SK-N-SH (cell line): ENCODE data around the gene SAYSD1. TPM values are rescaled to one million over a fixed set of nuclear protein-coding genes. Genes with fewer than 3 reads are reported as not detected.

Experiments used
- CTCF ChIA-PET: fragments of 300-600, 350-600 bp; formaldehyde crosslinking; extraction: SDS; loops from one replicate; lab custom pipeline; 2021; lab: Yijun Ruan, JAX
- POLR2A ChIA-PET: fragments of 350-600 bp; sonication (Branson Sonifier 250); formaldehyde crosslinking; extraction: SDS; loops from one replicate; lab custom pipeline; 2020; ENCODE audit warnings: antibody characterized with exemption, inconsistent platforms; lab: Yijun Ruan, JAX
- DNase-seq: peaks from one replicate; pipeline ENCODE4 v3.0.0; 2012
- H2AFZ ChIP-seq: fragments of 200-600 bp; sonication (generic); 2 replicates; pipeline ENCODE4 v1.8.1; 2016; ENCODE audit warnings: antibody characterized with exemption, mild to moderate bottlenecking, low read depth
- H3F3A ChIP-seq: fragments of 200-600 bp; sonication (generic); replicated peaks from 2 replicates; pipeline ENCODE3; 2016; ENCODE audit warnings: antibody characterized with exemption, mild to moderate bottlenecking; ENCODE audit not compliant: insufficient read depth
- H3K27ac ChIP-seq, 2 experiments: fragments of 200-500 bp in 1 of 2; fragments of 200-600 bp in 1 of 2; sonication (Bioruptor generic) in 1 of 2; sonication (generic), shearing (Covaris generic) in 1 of 2; 2 replicates each; pipeline versions ENCODE4 v1.5.1 to v1.6.1; 2014 to 2016; ENCODE audit warnings: low read depth in 2 of 2, inconsistent platforms in 1 of 2, low read length in 1 of 2, mild to moderate bottlenecking in 1 of 2, mixed read lengths in 1 of 2
- H3K27me3 ChIP-seq: fragments of 200-600 bp; sonication (generic), shearing (Covaris generic); 2 replicates; pipeline ENCODE4 v1.6.1; 2016; ENCODE audit warnings: mixed run types; ENCODE audit not compliant: insufficient read depth
- H3K36me3 ChIP-seq, 2 experiments: fragments of 200-500 bp in 1 of 2; fragments of 200-600 bp in 1 of 2; sonication (Bioruptor generic) in 1 of 2; sonication (generic) in 1 of 2; replicated peaks in 1 of 2; 2 replicates each; pipeline versions ENCODE3 to v1.5.1; 2014 to 2016; ENCODE audit warnings: low read length in 1 of 2, mild to moderate bottlenecking in 1 of 2; ENCODE audit not compliant: insufficient read depth in 2 of 2, control insufficient read depth in 1 of 2
- H3K4me1 ChIP-seq, 2 experiments: fragments of 200-500 bp in 1 of 2; fragments of 200-600 bp in 1 of 2; sonication (Bioruptor generic) in 1 of 2; sonication (generic), shearing (Covaris generic) in 1 of 2; 2 replicates each; pipeline versions ENCODE4 v1.5.1 to v1.6.1; 2014 to 2016; ENCODE audit warnings: low read depth in 1 of 2, low read length in 1 of 2, mixed run types in 1 of 2; ENCODE audit not compliant: insufficient read depth in 2 of 2, control insufficient read depth in 1 of 2
- H3K4me2 ChIP-seq: fragments of 200-600 bp; sonication (generic), shearing (Covaris generic); 2 replicates; pipeline ENCODE4 v1.6.1; 2017; ENCODE audit warnings: mixed run types
- H3K4me3 ChIP-seq, 2 experiments: fragments of 200-500 bp in 1 of 2; fragments of 200-600 bp in 1 of 2; sonication (Bioruptor generic) in 1 of 2; sonication (generic), shearing (Covaris generic) in 1 of 2; 2 replicates each; pipeline versions ENCODE4 v1.5.1 to v1.8.1; 2014 to 2016; ENCODE audit warnings: low read depth in 2 of 2, inconsistent platforms in 1 of 2, low read length in 1 of 2, mild to moderate bottlenecking in 1 of 2, mixed read lengths in 1 of 2, moderate library complexity in 1 of 2
- H3K79me2 ChIP-seq: fragments of 200-600 bp; sonication (generic); 2 replicates; pipeline ENCODE4 v1.8.1; 2017; ENCODE audit warnings: mild to moderate bottlenecking; ENCODE audit not compliant: insufficient read depth
- H3K9ac ChIP-seq: fragments of 200-600 bp; sonication (generic); 2 replicates; pipeline ENCODE4 v1.6.1; 2017; ENCODE audit warnings: mixed run types
- H3K9me2 ChIP-seq: fragments of 200-600 bp; sonication (generic); 2 replicates; pipeline ENCODE4 v1.6.1; 2017; ENCODE audit warnings: mixed run types
- H3K9me3 ChIP-seq: fragments of 200-600 bp; sonication (generic); 2 replicates; pipeline ENCODE4 v1.6.1; 2017; ENCODE audit warnings: mixed run types, mild to moderate bottlenecking, moderate library complexity
- H4K20me1 ChIP-seq: fragments of 200-600 bp; sonication (generic); 2 replicates; pipeline ENCODE4 v1.6.1; 2017; ENCODE audit warnings: mild to moderate bottlenecking, mixed run types; ENCODE audit not compliant: insufficient read depth
- CHD2 ChIP-seq: fragments of 150-350 bp; IDR thresholded peaks from 2 replicates; pipeline ENCODE4 v1.6.1; 2018; ENCODE audit warnings: low read length; ENCODE audit not compliant: partially characterized antibody
- EP300 ChIP-seq, 2 experiments: IDR thresholded peaks; 2 replicates each; pipeline versions ENCODE4 v1.4.0 to v1.6.1; 2012; ENCODE audit warnings: borderline replicate concordance in 1 of 2, low read depth in 1 of 2, low read length in 1 of 2
- EZH2phosphoT487 ChIP-seq: fragments of 200-600 bp; sonication (generic); IDR thresholded peaks from 2 replicates; pipeline ENCODE4 v1.6.1; 2017; ENCODE audit warnings: low read depth, mixed run types, mild to moderate bottlenecking, antibody characterized with exemption, moderate library complexity, borderline replicate concordance
- FOXJ3 ChIP-seq: sonication (generic); formaldehyde crosslinking; IDR thresholded peaks from 2 replicates; pipeline ENCODE4 v1.5.1; 2020; ENCODE audit warnings: mild to moderate bottlenecking, missing genetic modification reagents
- GATA2 ChIP-seq: sonication (generic); formaldehyde crosslinking; IDR thresholded peaks from 2 replicates; pipeline ENCODE4 v1.5.0; 2020; ENCODE audit warnings: mild to moderate bottlenecking, missing genetic modification reagents
- MAX ChIP-seq: IDR thresholded peaks from 2 replicates; pipeline ENCODE4 v1.4.0; 2012; ENCODE audit warnings: low read depth
- NFIC ChIP-seq: IDR thresholded peaks from 2 replicates; pipeline ENCODE4 v1.4.0; 2012; ENCODE audit warnings: borderline replicate concordance
- POLR2AphosphoS5 ChIP-seq: IDR thresholded peaks from 2 replicates; pipeline ENCODE4 v1.6.1; 2012; ENCODE audit warnings: low read depth, low read length
- RAD21 ChIP-seq: IDR thresholded peaks from 2 replicates; pipeline ENCODE4 v1.6.1; 2012; ENCODE audit warnings: mild to moderate bottlenecking, low read length
- REST ChIP-seq: IDR thresholded peaks from 2 replicates; pipeline ENCODE4 v1.6.1; 2012; ENCODE audit warnings: mild to moderate bottlenecking, low read depth, low read length, moderate library complexity
- TCF12 ChIP-seq: IDR thresholded peaks from 2 replicates; pipeline ENCODE4 v1.4.0; 2012
- YY1 ChIP-seq: IDR thresholded peaks from 2 replicates; pipeline ENCODE4 v1.4.0; 2012; ENCODE audit warnings: low read depth, mild to moderate bottlenecking
- WGBS: methylation state at CpG from one replicate; pipeline ENCODE4 v1.1.6; 2017; ENCODE audit warnings: low lambda C conversion rate; 5-methylcytosine and 5-hydroxymethylcytosine counted together
- polyA plus RNA-seq, 3 experiments: library from polyadenylated mRNA; depleted of rRNA; stranded (reverse); fragments of >200 nt; gene quantifications; 2 replicates each; pipeline ENCODE4 v1.2.3, GENCODE V29; 2012
- TF ChIP-seq, protein P1 (sequence below): IDR thresholded peaks from 2 replicates; pipeline ENCODE4; 2012

SAYSD1 gene
- polyA plus RNA-seq, 1 of the 3 experiments (the other 2 are of a cell fraction) = 6.1 TPM

DNA sequence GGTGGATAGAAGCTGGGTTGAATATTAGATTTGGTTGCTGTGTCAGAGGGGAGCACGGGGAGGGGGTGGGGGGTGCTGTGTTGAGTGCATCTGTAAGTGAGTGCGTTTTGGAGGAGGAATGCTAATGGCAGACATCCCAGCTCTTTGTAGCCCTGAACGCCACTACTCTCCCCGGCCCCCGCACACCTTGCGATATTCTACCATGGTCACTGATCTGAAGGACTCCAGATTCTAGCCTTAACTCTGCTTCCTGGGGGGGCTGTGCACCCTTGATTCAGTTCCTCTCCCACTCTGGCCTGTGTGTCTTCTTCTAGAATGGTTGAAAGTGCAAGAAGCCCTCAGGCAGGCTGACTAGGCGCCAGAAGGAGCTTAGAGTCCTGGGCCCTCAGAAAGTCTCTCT, 59.3 kb downstream of the SAYSD1 start:
- Histone ChIP-seq H3K79me2 (no peaks in the 10 kb centered on the region), H3F3A (no peaks in the 10 kb centered on the region), H3K9me3 (no peaks in the 10 kb centered on the region), H3K36me3 (no peaks in the 10 kb centered on the region), H4K20me1 (no peaks in the 10 kb centered on the region), H3K4me3 (no peak overlapping the region), H3K9me2 (no peaks in the 10 kb centered on the region), H2AFZ (no peak overlapping the region), H3K4me2 (no peak overlapping the region), H3K27me3 (no peaks in the 10 kb centered on the region), H3K4me1 (peaks cover 0 to 33% of the 10 kb centered on the region in 2 experiments; a peak in 1 of 4 replicates), H3K9ac (no peak overlapping the region), H3K27ac (no peak overlapping the region)
- no peak for DNase-seq
- ChIA-PET POLR2A (no interaction called here), CTCF (interaction anchor here (1.2 to 3.0 kb wide), 4 partner anchors 19 to 247 kb away, joined by 3 to 8 read pairs (median 4); no protein-coding TSS in a partner anchor)
- TF ChIP-seq GATA2 (CRISPR knock-in tag) = no peak
- TF ChIP-seq RAD21 = no peak
- no peak for TF ChIP-seq FOXJ3 (CRISPR knock-in tag)
- TF ChIP-seq, protein P1, sequence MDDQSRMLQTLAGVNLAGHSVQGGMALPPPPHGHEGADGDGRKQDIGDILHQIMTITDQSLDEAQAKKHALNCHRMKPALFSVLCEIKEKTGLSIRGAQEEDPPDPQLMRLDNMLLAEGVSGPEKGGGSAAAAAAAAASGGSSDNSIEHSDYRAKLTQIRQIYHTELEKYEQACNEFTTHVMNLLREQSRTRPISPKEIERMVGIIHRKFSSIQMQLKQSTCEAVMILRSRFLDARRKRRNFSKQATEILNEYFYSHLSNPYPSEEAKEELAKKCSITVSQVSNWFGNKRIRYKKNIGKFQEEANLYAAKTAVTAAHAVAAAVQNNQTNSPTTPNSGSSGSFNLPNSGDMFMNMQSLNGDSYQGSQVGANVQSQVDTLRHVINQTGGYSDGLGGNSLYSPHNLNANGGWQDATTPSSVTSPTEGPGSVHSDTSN = no peak
- no peak for TF ChIP-seq REST
- no peak for TF ChIP-seq CHD2
- TF ChIP-seq POLR2AphosphoS5 = no peak
- TF ChIP-seq TCF12 = no peak
- TF ChIP-seq EZH2phosphoT487 = no peak
- TF ChIP-seq MAX = no peak
- 15% methylated on average over 2 of the region's 7 CpGs for WGBS

- H3K9me2 ChIP-seq = no peaks in the 10 kb centered on the region
- H3K27ac ChIP-seq = no peak overlapping the region
- no peaks in the 10 kb centered on the region for H3K9me3 ChIP-seq
- peaks cover 0 to 23% of the 10 kb centered on the region in 2 experiments; a peak in 1 of 4 replicates for H3K4me1 ChIP-seq
- no peak overlapping the region for H3K4me3 ChIP-seq
- H3K36me3 ChIP-seq = no peaks in the 10 kb centered on the region
- H3K4me2 ChIP-seq = no peak overlapping the region
- ChIA-PET CTCF (interaction anchor here (0.7 to 3.0 kb wide), 5 partner anchors 13 to 248 kb away, joined by 3 to 8 read pairs (median 4); no protein-coding TSS in a partner anchor), POLR2A (no interaction called here)
- no peaks in the 10 kb centered on the region for H3K79me2 ChIP-seq
- H2AFZ ChIP-seq = no peak overlapping the region
- DNase-seq = no peak
- no peaks in the 10 kb centered on the region for H3K27me3 ChIP-seq
- no peaks in the 10 kb centered on the region for H3F3A ChIP-seq
- WGBS = 57% methylated on average over 6 of the region's 9 CpGs
- no peaks in the 10 kb centered on the region for H4K20me1 ChIP-seq
- TF ChIP-seq EP300 (IDR thresholded peaks at IDR 0.05; ENCODE audit: borderline replicate concordance in 1 of 2, low read depth in 1 of 2, low read length in 1 of 2) (no peak), EZH2phosphoT487 (no peak), NFIC (no peak), YY1 (no peak)
- H3K9ac ChIP-seq = no peak overlapping the region
Observed at GRCh38 chr6:39054577-39055142, 60.3 kb downstream of the SAYSD1 start.

Other genes with a start within 250 kb of the SAYSD1 start
- gene GLP1R, start 66.4 kb downstream of the SAYSD1 start, polyA plus RNA-seq (2012; rRNA removed) = not detected in 2 replicates
- 0.03 TPM in 1 of 2 replicates, not detected in the other for gene KCNK5, start 114.3 kb upstream of the SAYSD1 start, polyA plus RNA-seq (2012; rRNA removed)
- not detected in 2 replicates for gene KCNK17, start 199.2 kb upstream of the SAYSD1 start, polyA plus RNA-seq (2012; rRNA removed)
- gene KCNK16, start 207.5 kb upstream of the SAYSD1 start, polyA plus RNA-seq (2012; rRNA removed) = not detected in 2 replicates